Superior temporal gyrus (tissue), 1 donor: ENCODE measurements around the gene TNNI2.
A peak's percentile ranks its signal among the peaks of the same experiment; 100 is the strongest.
"Not testable (repeated sequence)": the region's sequence is repeated elsewhere in the genome, so short reads cannot be mapped to it uniquely, and the experiment has no call there.

Experiments used
- DNase-seq: peaks from one replicate; pipeline ENCODE4 v3.0.0-alpha.2; 2016; ENCODE audit errors: extremely low spot score

Gene TNNI2

DNA sequence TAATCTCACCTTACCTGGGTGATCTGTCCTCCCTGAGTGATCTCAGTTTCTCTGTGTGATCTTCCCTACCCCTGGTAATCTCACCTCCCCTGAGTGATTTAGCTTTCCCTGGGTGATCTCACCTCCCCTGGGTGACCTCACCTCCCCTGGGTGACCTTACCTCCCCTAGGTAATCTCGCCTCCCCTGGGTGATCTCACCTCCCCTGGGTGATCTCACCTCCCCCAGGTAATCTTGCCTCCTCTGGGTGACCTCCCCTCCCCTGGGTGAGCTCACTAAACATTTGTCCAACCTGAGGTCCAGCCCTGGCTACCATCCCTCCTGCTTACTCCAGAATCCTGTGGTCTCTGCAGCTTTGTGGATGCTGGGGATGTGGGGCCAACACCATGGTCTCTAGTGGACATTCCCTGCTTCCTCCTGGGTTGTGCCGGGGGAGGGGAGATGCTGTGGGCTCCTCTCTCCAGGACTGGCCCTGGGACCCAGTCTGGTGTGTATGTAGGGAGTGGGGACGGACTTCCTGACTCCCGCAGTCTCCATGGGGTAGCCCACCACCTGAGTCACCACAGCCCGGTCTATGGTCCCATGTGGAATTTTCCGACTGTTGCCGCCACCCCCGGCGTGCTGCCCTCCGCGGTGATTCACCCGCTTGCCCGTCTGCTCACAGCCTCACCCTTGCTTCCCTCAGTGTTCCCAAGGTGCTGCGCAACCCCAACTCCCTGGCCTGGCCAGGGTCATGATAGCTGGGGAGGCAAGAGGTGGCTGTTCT, 24.0 kb downstream of the TNNI2 start:
- no peak for DNase-seq

DNA sequence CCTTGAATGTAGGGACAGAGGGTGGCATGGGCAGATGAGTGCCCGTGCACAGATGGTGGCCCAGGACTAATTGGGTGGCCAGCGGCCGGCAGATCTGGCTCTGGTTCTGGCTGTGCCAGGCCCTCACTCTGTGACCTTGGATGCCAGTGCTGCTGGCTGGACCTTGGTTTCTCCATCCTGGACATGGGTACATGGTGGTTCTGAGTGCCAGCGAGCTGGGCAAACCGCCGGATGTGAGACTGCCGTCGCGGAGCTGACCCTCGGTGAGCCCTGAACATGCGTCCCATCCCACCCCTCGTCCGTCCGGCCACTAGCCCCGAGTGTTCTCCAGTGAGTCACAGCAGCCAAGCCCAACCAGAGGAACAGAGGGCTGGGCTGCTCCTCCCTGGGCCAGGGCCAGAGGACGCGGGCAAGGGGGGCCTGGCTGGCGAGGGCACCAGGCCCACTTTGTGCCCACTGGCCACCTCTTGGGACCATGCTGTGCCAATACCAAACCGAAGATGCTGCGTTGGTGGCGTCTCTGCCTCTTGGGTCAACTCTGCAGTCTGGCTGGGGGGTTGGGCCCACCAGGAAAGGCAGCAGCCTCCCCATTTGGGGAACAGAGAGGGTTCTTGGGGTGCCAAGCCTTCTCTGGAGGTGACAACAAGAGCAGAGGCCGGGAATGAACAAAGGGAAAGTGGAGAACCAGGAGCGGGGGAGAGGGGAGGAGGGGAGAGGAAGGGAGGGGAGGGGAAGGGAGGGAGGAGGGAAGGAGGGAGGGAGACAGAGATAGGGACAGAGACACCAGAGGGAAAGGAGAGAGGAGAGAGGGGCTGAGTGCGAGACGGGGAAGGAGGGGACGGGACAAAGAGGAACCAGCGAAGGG, 24.8 kb downstream of the TNNI2 start:
- peak; percentile 22 for DNase-seq

DNA sequence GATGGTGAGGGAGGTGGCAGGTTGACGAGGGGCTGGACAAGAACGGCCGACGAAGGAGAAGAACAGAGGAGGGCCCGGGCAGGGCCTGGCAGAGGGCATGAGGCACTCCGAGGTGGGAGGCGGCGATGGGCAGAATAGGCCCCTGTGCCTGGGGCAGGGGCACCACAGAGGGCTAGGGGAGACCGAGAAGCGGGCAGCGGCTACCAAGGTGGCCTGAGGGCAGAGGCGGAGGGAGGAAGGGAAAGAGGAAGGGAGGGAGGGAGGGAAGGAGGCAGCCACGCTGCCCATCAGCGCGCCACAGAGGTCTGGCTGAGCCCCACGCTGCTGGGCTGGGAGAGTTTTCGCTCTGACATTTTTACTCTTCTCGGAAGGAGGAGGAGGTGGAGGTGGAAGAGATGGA, 25.4 kb downstream of the TNNI2 start:
- no peak for DNase-seq

DNA sequence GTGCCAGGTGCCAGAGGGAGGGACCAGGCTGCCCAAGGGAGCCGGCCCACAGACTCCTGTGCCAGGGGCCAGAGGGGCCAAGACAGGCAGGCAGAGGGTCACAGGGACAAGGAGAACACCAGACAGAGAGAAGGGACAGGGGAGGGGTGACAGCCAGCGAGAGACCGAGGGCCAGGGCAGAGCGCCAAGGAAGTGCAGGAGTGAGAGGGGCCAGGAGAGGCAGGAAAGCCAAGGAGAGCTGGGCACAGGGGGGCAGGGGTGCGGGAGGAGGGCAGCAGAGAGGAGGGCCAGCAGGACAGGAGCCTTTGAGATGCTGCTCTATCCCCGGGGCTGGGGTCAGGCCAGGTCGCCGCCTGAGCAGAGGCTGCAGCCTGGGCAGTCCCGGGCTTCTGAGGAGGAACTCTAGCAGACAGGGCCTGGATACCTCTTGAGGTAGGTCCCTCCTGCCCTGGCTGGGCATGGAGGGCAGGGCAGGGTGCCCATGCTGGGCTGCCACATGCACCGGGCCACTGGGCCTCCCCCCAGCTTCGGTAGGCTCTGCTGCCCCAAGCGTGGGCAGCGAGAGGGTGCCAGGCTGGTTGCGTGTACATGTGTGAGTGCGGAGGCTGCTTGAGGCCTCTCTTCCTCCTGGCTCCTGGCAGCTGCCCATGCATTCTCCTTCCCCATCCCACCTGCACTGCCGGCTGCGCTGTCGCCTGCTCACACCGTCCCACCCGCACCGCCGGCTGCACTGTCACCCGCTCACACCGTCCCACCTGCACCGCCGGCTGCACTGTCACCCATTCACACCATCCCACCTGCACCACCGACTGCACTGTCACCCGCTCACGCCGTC, 26.3 kb downstream of the TNNI2 start:
- no peak for DNase-seq

DNA sequence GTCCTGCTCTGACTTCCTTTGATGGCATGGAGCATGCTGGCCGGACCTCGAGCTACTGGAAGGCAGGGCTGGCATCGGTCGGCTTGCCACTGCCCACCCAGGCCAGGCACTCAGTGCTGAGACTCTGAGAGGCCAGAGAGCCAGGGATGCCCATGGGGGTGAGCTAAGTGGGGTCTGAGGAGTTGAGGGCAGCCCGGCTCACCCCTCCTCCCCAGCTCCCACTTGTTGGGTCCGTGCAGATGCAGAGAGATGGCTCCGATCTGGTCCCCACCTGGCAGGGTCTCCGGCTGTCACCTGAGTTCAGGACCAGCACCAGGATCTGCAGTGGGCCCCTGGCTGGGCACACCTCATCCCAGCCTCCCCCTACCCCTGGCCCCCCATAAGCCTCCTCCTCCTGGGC, 27.4 kb downstream of the TNNI2 start:
- DNase-seq = no peak

DNA sequence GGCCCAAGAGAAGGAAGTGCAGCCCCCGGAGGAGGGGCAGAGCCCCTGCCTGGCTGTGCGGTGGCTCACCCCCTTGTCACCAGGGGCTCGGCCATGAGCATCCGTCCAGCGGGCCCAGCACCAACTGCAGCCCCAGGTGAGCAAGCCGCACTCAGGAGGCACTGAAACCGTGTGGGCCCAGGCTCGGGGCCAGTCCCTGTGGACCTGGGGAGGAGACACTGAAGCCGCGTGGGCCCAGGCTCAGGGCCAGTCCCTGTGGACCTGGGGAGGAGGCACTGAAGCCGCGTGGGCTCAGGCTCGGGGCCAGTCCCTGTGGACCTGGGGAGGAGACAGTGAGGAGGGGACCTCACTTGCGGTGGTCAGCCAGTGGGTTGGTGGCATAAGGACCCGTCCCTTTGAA, 28.0 kb downstream of the TNNI2 start:
- no peak for DNase-seq

DNA sequence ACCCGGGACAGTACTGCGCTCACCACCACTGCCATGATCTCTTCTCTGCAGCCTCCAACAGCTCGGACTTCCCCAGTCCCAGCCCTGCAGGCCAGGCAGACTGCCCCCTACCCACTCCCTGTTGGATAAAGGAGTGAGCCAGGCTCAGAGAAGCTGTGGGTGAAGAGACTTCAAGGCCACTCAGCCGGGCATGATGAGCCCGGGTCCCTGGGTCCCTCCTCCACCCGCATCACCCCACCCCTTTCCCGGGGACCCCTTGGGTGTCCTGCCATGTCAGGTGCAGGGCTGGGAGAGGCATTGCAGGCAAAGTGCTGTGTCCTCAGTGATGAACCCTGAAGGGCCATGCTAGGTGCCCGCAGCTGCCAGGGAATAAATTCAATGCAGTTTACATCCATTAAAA, 28.6 kb downstream of the TNNI2 start:
- no peak for DNase-seq

DNA sequence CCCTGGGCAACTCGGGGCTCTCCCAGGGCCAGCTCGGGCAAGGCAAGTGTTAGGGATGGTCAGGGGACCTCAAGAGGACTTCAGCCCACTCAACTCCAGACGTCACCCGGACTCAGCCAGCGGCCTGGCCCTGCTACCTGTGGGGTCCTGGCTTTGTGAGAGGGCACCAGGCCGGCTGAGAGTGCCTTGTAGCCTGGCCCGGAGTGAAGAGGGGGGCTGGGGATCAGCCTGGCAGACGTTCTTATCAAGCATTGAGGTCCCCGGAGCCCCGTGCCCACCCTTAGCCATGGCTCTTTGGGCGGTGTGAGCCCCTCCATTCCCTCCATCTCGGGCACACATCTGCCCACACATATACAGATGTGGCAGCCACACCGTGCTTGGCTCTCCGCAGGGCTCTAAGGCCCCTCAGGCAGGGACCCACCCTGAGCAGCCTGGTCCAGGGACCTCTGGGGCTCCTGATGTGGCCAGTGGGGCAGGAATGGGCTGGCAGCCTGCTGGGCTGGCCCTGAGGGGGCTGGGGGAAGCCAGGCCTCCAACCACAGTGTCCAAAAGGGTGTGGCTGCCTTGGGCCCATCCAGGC, 29.4 kb downstream of the TNNI2 start:
- no peak for DNase-seq

DNA sequence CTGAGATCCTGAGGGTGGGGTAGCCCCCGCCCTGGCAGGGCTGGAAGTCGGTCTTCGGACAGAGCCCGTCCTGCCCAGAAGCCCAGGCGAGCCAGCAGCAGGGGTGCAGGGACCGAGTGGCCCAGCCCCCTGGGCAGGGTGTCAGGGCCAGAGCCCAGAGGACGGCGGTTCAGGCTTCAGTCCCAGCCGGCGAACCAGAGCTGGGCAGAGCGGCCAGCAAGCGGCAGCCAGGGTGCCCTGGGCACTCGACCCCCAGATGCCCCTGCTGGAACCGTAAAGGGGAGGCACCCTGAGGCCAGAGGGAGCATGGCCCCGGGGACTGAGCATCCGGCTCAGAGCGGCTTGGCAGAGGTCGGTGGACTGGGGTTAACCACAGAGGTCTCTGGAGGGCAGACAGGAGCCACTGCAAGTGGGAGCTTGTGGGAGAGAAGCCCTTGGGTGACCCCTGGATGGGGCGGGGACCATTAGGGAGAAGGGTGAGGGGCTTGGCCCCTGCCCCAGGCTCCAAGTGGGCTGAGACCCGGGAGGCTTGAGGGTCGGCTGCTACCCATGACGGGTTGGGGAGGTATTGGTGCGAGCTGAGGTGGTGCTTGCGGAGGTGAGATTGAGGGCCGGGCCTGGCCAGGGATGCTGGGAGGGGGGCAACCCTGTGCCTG, 30.0 kb downstream of the TNNI2 start:
- no peak for DNase-seq

DNA sequence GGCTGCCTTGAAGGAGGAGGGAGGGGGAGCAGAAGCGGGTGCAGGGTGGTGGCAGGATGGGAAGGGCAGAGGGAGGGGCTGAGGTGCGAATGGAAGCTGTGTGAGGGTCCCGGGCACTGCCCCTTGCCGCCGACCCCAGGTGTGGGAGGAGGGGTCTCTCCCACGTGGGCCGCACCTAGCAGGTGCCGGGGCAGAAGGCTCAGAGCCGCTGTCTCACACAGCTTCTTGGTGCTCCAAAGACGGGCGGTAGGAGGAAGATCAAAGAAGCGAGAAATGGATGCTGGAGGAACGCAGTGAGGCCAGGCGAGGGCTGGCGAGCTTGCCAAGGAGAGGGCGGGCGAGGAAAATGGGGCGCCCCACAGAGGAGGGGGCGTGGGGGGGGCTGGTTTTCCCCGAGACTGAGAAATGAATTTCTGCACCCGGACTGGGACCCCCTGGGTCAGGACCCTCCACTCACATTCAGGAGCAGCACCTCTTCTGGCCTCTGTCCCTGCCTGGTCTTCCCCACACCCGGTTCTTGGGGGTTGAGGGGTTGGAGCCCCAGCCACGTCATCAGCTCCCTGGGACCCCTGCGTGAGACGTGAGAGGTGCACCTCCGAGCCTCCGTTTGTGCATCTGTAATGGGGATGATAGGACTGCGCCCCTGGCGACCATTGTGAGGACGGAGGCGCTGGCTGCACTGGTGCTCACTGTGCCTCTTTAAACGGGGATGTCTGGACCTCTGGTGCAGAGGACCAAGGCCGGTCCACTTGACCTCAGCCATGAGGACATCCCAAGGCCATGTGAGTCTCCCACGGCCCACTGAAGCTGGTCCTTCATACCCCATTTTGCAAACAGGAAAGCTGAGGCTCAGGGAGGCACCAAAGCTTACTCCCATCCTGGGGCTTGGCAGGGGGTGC, 30.9 kb downstream of the TNNI2 start:
- no peak for DNase-seq

DNA sequence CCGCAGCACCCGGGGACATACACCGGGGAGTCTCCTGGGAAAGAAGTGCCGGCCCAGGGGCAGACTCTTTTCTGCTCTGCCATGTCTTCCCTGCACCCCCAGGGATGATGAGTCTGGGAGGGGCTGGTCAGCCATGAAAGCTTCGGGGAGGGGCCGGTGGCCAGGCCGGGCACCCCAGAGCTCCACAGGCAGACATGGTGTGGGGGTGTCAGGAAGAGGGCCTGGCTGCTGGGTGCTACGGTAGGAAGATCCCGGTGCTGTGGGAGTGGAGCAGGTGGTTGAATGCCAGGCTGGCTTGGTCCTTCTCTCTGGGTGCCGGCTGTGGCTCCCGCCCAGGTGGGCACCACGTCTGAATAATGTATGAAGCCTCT, 31.5 kb downstream of the TNNI2 start:
- no peak for DNase-seq

DNA sequence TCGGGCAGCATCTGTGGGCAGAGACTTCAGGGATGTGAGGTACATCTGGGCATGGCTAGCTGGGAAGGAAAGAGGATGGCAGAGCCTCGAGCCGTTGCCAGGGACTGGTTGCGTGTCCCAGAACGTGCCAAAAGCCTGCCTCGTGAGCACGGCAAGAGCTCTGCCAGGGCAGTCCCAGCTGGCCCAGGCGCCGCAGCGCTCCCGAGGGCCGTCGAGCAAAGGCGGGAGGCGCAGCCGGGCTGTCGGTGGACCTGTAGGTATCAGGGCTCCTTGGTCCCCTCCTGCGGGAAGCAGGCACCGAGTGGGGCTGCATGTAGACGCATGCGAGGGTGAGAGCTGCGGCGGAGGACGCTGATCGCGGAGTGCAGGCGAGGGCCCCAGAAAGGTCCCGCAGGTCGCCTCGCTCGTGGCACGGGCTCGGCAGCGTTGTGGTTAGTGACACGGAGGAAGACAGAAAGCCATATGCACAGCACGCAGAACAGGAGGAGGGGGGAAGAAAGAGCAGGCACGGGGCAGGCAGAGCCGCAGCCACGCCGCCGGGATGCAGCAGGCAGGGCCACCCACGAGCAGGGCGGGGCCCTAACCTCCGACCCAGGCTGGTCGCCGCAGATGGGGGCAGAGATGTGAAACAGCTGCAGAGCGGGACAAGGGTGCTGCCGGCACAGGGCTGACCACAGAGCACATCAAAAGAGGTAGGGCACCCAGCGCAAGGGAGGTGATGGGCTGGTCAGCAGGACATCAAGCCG, 32.1 kb downstream of the TNNI2 start:
- peak; percentile 19 for DNase-seq

DNA sequence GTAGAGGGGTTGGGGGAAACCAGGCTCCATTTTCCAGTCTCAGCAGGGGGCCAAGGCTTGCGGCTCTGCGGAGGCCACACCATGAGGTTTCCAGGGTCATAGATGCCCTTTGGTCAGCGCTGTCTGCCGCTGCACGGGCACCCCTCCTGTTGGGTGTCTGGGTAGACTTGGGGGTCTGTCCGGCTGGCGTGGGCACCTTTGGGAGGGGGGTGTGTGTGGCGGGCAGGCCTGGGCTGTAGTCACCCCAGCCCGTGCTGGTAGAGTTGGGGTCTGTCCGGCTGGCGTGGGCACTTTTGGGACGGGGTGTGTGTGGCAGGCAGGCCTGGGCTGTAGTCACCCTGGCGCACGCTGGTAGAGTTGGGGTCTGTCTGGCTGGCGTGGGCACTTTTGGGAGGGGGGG, 32.8 kb downstream of the TNNI2 start:
- no peak for DNase-seq

DNA sequence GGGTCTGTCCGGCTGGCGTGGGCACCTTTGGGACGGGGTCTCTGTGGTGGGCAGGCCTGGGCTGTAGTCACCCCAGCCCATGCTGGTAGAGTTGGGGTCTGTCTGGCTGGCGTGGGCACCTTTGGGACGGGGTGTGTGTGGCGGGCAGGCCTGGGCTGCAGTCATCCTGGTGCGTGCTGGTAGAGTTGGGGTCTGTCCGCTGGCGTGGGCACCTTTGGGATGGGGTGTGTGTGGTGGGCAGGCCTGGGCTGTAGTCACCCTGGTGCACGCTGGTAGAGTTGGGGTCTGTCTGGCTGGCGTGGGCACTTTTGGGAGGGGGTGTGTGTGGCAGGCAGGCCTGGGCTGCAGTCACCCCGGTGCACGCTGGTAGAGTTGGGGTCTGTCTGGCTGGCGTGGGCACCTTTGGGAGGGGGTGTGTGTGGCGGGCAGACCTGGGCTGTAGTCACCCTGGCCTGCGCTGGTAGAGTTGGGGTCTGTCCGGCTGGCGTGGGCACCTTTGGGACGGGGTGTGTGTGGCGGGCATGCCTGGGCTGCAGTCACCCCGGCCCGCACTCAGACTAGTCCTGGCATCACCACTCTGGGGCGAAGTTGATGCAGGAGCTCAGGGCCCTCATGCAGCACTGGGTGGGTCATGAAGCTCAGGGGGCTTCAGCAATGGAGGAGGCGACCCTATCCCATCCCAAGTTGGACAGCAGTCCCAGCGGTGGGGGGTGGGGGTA, 33.6 kb downstream of the TNNI2 start:
- DNase-seq = no peak

DNA sequence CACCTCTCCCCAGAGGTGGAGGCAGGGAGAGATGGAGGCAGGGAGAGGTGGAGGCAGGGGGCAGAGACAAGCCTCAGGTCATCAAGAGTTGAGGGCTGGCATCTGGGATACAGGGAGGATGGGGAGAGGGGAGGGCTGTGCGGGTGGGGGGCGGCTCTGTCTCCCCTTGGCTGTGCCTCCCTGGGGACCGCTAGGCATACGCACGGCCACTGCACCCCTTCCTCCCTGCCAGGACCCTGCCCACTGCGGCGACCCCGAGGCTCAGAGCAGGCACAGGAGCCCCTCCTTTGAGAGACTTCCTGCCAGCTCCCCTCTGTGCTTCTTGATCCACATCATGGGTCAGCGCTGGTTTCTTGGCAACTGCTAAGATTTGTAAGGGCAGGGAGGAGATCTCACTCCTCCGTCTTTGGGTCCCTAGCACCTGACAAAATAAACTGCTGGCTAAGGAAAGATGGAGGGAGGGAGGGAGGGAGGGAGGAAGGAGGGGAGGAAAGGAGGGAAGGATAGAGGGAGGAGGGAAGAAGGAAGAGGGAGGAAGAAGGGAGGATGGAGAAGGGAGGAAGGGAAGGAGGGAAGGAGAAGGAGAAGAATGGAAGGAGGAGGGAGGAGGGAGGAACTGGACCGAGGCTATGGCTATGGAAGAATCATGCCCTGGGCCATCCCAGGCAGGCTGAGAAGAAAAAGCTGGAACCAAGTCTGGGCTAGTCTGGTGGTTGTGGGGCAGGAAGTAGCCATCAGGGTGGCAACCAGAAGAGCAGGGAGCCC, 34.4 kb downstream of the TNNI2 start:
- DNase-seq = no peak

DNA sequence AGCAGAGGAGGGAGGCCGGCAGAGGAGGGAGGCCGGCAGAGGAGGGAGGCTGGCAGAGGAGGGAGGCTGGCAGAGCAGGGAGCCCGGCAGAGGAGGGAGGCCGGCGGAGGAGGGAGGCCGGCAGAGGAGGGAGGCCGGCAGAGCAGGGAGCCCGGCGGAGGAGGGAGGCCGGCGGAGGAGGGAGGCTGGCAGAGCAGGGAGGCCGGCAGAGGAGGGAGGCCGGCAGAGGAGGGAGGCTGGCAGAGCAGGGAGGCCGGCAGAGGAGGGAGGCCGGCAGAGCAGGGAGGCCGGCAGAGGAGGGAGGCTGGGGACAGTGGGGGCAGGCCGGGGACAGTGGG, 35.0 kb downstream of the TNNI2 start:
- not testable (repeated sequence) for DNase-seq

DNA sequence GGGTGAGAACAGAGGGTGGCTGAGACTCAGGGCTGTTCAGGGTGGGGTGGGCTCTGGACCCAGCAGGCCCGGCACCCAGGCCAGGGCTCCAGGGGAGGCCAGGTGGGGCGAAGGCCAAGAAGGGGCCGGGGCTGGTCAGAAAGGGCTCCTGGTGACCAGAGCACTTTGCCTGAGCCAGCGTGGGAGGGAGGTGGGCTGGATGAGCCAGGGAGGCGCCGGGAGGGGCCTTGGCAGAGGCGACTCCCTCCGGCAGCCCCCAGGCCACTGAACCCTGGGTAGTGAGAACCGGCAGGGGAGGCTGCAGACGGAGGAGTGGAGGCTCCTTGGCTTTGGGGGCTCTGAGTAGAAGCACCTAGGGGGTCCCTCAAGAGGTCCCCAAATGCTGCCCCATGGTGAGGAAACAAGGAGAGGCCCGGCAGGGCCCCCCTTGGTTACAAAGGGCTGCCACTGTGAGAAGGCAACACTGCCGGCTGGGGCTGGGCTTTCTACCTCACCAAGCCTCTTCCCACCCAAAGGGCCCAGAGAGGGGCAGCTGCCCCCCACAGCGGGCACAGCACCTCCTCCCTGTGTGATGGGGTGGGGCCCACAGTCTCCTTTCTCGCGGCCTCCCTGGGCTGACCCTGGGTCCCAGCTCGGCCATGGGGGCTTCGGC, 35.8 kb downstream of the TNNI2 start:
- not testable (repeated sequence) for DNase-seq
